Upper lobe of right lung (tissue), 1 donor: ENCODE results near the gene RYR1. TPM values are rescaled to one million over a fixed set of nuclear protein-coding genes. Genes with fewer than 3 reads are reported as not detected.

Source experiments
- ATAC-seq: fragments of 200-7000 bp; cut with Tn5 transposase; one replicate; pipeline ENCODE4 v1.9.1; 2020; ENCODE audit warnings: mild to moderate bottlenecking, moderate library complexity
- DNase-seq: peaks from one replicate; pipeline ENCODE4 v3.0.0-alpha.2; 2020
- H3K27ac ChIP-seq: fragments of 200-600 bp; one replicate; pipeline ENCODE4 v1.8.0; 2022
- H3K27me3 ChIP-seq: fragments of 200-600 bp; one replicate; pipeline ENCODE4 v1.8.0; 2022; ENCODE audit warnings: mild to moderate bottlenecking
- H3K36me3 ChIP-seq: fragments of 200-600 bp; one replicate; pipeline ENCODE4 v1.8.0; 2022
- H3K4me1 ChIP-seq: fragments of 200-600 bp; one replicate; pipeline ENCODE4 v1.8.0; 2022
- H3K4me3 ChIP-seq: fragments of 200-600 bp; one replicate; pipeline ENCODE4 v1.8.0; 2022; ENCODE audit warnings: mild to moderate bottlenecking
- H3K9me3 ChIP-seq: fragments of 200-600 bp; one replicate; pipeline ENCODE4 v1.8.0; 2022
- intact Hi-C: fragments of 100-400 bp; cut with DNase I; formaldehyde crosslinking; loops from one replicate; pipeline ENCODE4 v1.11.0; 2022
- total RNA-seq: library from RNA; stranded (reverse); fragmentation: NEBNext Ultra II Directional; extraction: Animal tissue kit (Norgen Biotek cat#: 25700); gene quantifications from one replicate; pipeline ENCODE4 v1.2.1, GENCODE V29; 2021
- TF ChIP-seq, protein P1 (sequence below): fragments of 200-600 bp; IDR thresholded peaks from one replicate; pipeline ENCODE4 v1.8.0; 2022; ENCODE audit warnings: antibody characterized with exemption
- donor health status: DM: no; HTN: yes; CAD: no; lungs with severe emphysema.

Gene RYR1
- total RNA-seq, 1 donor from 2014 or later: 6.5 TPM

DNA sequence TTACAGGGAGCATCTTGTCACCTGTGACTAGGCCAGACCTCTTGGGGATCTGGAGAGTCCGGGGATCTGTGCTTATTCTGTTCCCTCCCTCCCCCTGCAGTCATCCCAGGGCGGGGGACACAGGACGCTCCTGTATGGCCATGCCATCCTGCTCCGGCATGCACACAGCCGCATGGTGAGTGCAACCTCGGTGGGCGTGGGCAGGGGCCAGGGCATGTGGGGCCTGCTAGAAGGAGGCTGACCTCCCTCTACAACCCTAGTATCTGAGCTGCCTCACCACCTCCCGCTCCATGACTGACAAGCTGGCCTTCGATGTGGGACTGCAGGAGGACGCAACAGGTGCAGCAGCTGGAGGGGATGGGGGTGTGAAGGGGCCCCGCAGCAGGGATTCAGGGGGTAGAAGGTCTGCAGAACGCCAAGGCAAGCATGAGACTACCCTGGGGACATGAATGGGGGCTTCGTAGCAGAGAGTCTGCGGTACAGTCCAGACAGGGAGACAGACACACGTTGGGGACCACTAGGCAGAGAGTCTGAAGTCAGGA is 10.0 kb downstream of the RYR1 start:
- DNase-seq: no peak
- H3K9me3 ChIP-seq: no peaks in the 10 kb centered on the region
- H3K4me1 ChIP-seq: no peaks in the 10 kb centered on the region
- no peak for ATAC-seq
- TF ChIP-seq, protein P1, sequence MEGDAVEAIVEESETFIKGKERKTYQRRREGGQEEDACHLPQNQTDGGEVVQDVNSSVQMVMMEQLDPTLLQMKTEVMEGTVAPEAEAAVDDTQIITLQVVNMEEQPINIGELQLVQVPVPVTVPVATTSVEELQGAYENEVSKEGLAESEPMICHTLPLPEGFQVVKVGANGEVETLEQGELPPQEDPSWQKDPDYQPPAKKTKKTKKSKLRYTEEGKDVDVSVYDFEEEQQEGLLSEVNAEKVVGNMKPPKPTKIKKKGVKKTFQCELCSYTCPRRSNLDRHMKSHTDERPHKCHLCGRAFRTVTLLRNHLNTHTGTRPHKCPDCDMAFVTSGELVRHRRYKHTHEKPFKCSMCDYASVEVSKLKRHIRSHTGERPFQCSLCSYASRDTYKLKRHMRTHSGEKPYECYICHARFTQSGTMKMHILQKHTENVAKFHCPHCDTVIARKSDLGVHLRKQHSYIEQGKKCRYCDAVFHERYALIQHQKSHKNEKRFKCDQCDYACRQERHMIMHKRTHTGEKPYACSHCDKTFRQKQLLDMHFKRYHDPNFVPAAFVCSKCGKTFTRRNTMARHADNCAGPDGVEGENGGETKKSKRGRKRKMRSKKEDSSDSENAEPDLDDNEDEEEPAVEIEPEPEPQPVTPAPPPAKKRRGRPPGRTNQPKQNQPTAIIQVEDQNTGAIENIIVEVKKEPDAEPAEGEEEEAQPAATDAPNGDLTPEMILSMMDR: no peak
- intact Hi-C loops: no loop called here
- H3K4me3 ChIP-seq: no peak overlapping the region
- no peaks in the 10 kb centered on the region for H3K36me3 ChIP-seq
- H3K27ac ChIP-seq: no peak overlapping the region
- peaks cover 5% of the 10 kb centered on the region for H3K27me3 ChIP-seq

DNA sequence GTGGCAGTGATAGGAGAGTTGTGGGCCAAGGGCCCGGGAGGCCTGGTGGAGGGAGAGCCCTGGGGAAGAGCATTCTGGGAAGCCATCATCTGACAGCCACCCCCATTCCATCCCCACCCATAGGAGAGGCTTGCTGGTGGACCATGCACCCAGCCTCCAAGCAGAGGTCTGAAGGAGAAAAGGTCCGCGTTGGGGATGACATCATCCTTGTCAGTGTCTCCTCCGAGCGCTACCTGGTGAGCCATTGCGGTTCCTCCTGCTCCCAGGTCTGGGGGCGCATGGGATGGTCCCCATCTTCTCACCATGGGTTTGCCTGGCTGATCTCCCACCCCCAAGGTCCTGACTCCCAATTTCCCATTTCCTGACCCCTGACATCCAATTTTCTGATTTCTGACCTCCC is 10.5 kb downstream of the RYR1 start:
- H3K4me3 ChIP-seq: no peak overlapping the region
- DNase-seq: no peak
- TF ChIP-seq, protein P1: no peak
- no peaks in the 10 kb centered on the region for H3K36me3 ChIP-seq
- no peak overlapping the region for H3K27ac ChIP-seq
- ATAC-seq: no peak
- H3K9me3 ChIP-seq: no peaks in the 10 kb centered on the region
- H3K4me1 ChIP-seq: no peaks in the 10 kb centered on the region
- H3K27me3 ChIP-seq: peaks cover 5% of the 10 kb centered on the region
- intact Hi-C loops: no loop called here

- Histone ChIP-seq H3K4me1 (no peaks in the 10 kb centered on the region), H3K9me3 (no peaks in the 10 kb centered on the region), H3K27ac (no peak overlapping the region), H3K36me3 (no peaks in the 10 kb centered on the region), H3K4me3 (no peak overlapping the region), H3K27me3 (peaks cover 5% of the 10 kb centered on the region)
- DNase-seq: no peak
- intact Hi-C loops: no loop called here
- no peak for ATAC-seq
- TF ChIP-seq, protein P1: no peak
These were observed 11.9 kb downstream of the RYR1 start for GRCh38 chr19:38445362-38445761.

DNA sequence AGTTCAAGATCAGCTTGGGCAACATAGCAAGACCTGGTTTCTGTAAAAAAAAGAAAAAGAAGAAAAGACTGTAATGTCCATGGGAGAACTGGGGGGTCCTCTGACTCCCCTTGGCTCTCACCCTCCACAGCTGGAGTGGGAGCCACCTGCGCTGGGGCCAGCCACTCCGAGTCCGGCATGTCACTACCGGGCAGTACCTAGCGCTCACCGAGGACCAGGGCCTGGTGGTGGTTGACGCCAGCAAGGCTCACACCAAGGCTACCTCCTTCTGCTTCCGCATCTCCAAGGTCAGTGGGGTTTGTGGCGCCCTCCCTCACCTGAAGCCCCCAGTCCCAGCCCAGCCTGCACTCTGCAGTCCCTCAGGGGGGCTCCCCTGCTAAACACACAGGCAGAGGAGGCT is 14.7 kb downstream of the RYR1 start:
- Histone ChIP-seq H3K9me3 (no peaks in the 10 kb centered on the region), H3K4me1 (no peaks in the 10 kb centered on the region), H3K27me3 (no peaks in the 10 kb centered on the region), H3K4me3 (no peak overlapping the region), H3K36me3 (no peaks in the 10 kb centered on the region), H3K27ac (no peak overlapping the region)
- intact Hi-C loops: no loop called here
- DNase-seq (no peak), ATAC-seq (peak; percentile 11)
- TF ChIP-seq, protein P1: no peak

- no peak overlapping the region for H3K4me3 ChIP-seq
- DNase-seq (no peak), ATAC-seq (no peak)
- no peaks in the 10 kb centered on the region for H3K4me1 ChIP-seq
- H3K9me3 ChIP-seq: no peaks in the 10 kb centered on the region
- intact Hi-C loops: no loop called here
- H3K27ac ChIP-seq: no peak overlapping the region
- no peaks in the 10 kb centered on the region for H3K27me3 ChIP-seq
- no peaks in the 10 kb centered on the region for H3K36me3 ChIP-seq
- TF ChIP-seq, protein P1: no peak
These were observed 16.0 kb downstream of the RYR1 start for GRCh38 chr19:38449518-38449917.

DNA sequence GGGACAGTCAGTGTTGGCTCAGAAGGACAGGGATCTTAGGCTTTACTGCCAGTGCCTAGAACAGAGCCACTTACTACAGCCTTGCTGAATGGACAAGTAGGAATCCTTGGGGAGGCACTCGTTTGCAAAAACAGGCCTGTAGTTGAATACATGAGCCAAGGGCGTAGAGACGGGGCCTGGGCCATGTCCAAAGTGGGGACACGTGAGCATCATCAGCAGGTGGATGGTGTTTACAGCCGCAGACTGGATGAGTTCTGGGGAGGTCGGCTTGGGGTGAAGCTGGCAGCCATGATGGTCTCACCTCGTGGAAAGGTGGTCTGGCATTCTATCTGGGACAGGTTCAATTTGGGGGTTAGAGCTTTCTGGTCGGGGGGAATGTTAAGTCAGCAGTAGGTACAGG is 17.5 kb downstream of the RYR1 start:
- H3K9me3 ChIP-seq: no peaks in the 10 kb centered on the region
- no peak overlapping the region for H3K4me3 ChIP-seq
- no peaks in the 10 kb centered on the region for H3K27me3 ChIP-seq
- TF ChIP-seq, protein P1: no peak
- no peaks in the 10 kb centered on the region for H3K4me1 ChIP-seq
- H3K36me3 ChIP-seq: no peaks in the 10 kb centered on the region
- intact Hi-C loops: no loop called here
- DNase-seq: no peak
- ATAC-seq: no peak
- H3K27ac ChIP-seq: no peak overlapping the region
